AG04450 (cell line): ENCODE results near the gene ATP5PD. TPM values are rescaled to one million over a fixed set of nuclear protein-coding genes. Genes with fewer than 3 reads are reported as not detected.

ENCODE experiments used
- CTCF ChIA-PET: fragments of 300-600, 350-600 bp; formaldehyde crosslinking; extraction: SDS; loops from one replicate; lab custom pipeline; 2022; ENCODE audit warnings: antibody characterized with exemption, inconsistent platforms; lab: Charles Lee
- POLR2A ChIA-PET: fragments of 350-600 bp; formaldehyde crosslinking; extraction: SDS; loops from one replicate; lab custom pipeline; 2021; ENCODE audit warnings: antibody characterized with exemption, inconsistent platforms; lab: Yijun Ruan, JAX
- DNase-seq: peaks from one replicate; pipeline ENCODE4 v3.0.0-alpha.2; 2011; ENCODE audit warnings: low read depth, low spot score
- H3K27ac ChIP-seq: one replicate; pipeline ENCODE4 v1.5.1; 2012; ENCODE audit warnings: low read depth, low read length, control low read depth
- H3K27me3 ChIP-seq: one replicate; pipeline ENCODE4 v1.6.0; 2012; ENCODE audit warnings: low read length; ENCODE audit not compliant: control insufficient read depth, insufficient read depth
- H3K4me3 ChIP-seq: 2 replicates; pipeline ENCODE4 v1.5.1; 2011; ENCODE audit warnings: mild to moderate bottlenecking, low read depth, low read length, control low read depth
- H3K9me3 ChIP-seq: 2 replicates; pipeline ENCODE4 v1.5.1; 2012; ENCODE audit warnings: low read length; ENCODE audit not compliant: control insufficient read depth, insufficient read depth
- polyA plus RNA-seq: library from polyadenylated mRNA; depleted of rRNA; stranded (reverse); fragments of >200 nt; gene quantifications from 2 replicates; pipeline ENCODE4 v1.2.3, GENCODE V29; 2011
- TF ChIP-seq, protein P1 (sequence below): IDR thresholded peaks from 2 replicates; pipeline ENCODE4 v1.5.1; 2011; ENCODE audit warnings: low read depth, low read length, control low read depth, inconsistent platforms

Gene ATP5PD
- polyA plus RNA-seq, 1 experiment: 281 TPM

DNA sequence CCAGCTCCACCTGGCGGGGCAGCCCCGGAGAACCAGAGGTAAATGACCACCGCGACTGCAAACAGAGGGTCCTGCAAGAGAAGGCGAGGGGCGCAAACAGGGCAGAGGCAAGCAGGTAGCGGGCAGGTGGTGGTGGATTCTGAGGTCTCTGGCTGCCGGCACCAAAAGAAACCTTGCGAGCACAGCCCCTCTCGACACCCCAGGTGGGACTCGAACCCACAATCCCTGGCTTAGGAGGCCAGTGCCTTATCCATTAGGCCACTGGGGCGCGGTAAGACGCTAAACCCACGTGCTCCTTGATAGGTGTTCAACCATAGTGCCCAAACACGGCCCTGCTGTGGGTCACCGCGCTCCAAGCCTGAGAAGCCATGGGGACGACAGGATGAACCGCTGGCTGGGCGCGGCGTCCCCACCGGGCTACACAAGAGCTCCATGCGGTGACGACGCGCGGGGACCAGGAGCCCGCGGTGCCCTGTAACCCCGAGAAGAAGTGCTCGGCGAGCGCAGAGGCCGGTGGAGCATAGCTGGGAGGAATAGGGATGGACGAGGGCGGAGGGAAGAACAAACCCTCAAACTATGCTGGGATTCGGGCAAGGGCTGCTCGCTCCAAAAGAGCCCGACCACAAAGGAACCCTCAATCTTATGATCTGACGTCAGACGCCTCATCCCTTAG lies 12.4 kb downstream of the ATP5PD start:
- TF ChIP-seq, protein P1, sequence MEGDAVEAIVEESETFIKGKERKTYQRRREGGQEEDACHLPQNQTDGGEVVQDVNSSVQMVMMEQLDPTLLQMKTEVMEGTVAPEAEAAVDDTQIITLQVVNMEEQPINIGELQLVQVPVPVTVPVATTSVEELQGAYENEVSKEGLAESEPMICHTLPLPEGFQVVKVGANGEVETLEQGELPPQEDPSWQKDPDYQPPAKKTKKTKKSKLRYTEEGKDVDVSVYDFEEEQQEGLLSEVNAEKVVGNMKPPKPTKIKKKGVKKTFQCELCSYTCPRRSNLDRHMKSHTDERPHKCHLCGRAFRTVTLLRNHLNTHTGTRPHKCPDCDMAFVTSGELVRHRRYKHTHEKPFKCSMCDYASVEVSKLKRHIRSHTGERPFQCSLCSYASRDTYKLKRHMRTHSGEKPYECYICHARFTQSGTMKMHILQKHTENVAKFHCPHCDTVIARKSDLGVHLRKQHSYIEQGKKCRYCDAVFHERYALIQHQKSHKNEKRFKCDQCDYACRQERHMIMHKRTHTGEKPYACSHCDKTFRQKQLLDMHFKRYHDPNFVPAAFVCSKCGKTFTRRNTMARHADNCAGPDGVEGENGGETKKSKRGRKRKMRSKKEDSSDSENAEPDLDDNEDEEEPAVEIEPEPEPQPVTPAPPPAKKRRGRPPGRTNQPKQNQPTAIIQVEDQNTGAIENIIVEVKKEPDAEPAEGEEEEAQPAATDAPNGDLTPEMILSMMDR: no peak
- POLR2A ChIA-PET: interaction anchor here (1.0 to 5.2 kb wide), 6 partner anchors 12 to 73 kb away, joined by 3 to 30 read pairs (median 6); partner anchors contain the start of genes ATP5PD, KCTD2, MRPL58 and SLC16A5
- H3K27ac ChIP-seq: peak overlapping the region; percentile 99
- peak overlapping the region; percentile 71 for H3K4me3 ChIP-seq
- peaks cover 24% of the 10 kb centered on the region for H3K9me3 ChIP-seq
- CTCF ChIA-PET: interaction anchor here (0.8 to 2.6 kb wide), 7 partner anchors 11 to 80 kb away, joined by 3 to 15 read pairs (median 4); partner anchors contain the start of gene MRPL58
- no peaks in the 10 kb centered on the region for H3K27me3 ChIP-seq
- DNase-seq: peak; percentile 73

- TF ChIP-seq, protein P1: peak; percentile 19; the same call in 1 of the 2 replicates
- Histone ChIP-seq H3K4me3 (peak overlapping the region; percentile 71), H3K27me3 (no peaks in the 10 kb centered on the region), H3K27ac (peak overlapping the region; percentile 99), H3K9me3 (peaks cover 24% of the 10 kb centered on the region)
- ChIA-PET CTCF (interaction anchor here (1.1 to 2.6 kb wide), 4 partner anchors 21 to 75 kb away, joined by 3 to 15 read pairs (median 6); partner anchors contain the start of gene MRPL58), POLR2A (interaction anchor here (5.2 kb wide), 1 partner anchor 21 kb away, joined by 30 read pairs; the partner anchor contains the start of gene MRPL58)
- peak; percentile 76 for DNase-seq
Observed at GRCh38 chr17:75033346-75034235, 13.2 kb downstream of the ATP5PD start.

DNA sequence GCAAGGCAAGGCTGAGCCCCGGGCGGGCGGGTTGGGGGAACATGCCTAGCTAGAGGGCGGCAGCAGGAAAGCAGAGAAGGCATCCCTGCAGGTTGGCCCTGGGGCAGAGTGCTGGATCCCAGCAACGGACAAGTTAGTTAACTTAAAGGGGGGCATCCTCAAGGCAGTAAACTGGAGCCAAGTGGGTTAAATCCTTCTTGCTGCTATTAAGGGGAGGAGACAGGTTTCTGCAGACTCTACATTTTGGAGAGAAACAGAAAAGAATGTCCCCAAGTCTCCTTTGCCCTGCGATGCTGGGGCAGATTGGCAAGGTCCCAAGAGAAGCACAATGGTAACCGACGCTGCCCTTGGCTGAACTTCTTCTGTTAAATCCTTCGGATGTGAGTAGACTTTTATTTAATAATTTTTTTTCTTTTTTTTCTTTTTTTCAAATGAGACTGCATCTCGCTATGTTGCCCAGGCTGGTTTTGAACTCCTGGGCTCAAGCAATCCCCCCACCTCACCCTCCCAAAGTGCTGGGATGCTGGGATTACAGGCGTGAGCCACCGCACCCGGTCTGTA lies 14.0 kb downstream of the ATP5PD start:
- Histone ChIP-seq H3K27ac (no peak overlapping the region), H3K9me3 (peaks cover 24% of the 10 kb centered on the region), H3K4me3 (peak overlapping the region; percentile 71), H3K27me3 (no peaks in the 10 kb centered on the region)
- ChIA-PET CTCF (interaction anchor here (0.7 to 2.4 kb wide), 3 partner anchors 44 to 75 kb away, joined by 3 to 15 read pairs (median 6); no protein-coding TSS in a partner anchor), POLR2A (interaction anchor here (5.2 kb wide), 1 partner anchor 20 kb away, joined by 30 read pairs; the partner anchor contains the start of gene MRPL58)
- TF ChIP-seq, protein P1: no peak
- no peak for DNase-seq

DNA sequence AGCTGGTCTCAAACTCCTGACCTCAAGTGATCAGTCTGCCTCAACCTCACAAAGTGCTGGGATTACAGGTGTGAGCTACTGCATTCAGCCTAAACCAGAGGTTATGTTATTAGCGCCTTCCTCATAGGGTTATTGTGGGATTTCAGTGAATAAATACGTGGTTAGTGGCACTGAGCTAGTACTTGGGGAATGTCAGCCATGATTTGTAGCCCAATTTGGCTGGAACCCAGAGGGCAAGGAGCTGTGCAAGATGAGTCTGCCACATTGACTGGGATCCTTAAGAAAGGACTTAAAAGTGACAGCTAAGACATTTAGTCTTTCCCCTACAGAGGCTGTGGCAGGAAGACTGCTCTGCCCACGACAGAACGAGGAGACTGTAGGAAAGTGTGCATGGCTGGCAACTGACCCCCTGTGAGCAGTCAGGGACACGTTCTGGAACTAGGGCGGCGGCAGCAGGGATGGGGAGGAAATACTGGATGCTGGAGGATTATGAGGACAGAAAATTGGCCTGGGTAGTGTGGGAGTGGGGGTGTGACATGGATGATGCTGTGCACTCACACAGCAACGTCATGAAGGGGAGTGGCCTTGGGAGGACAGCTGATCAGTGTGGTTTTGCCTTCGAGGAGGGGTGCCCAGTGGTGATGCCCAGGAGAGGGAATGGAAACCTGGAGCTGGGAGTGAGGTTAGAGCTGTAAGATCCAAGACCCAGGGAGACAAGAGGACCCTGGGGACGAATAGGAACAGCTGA lies 14.6 kb downstream of the ATP5PD start:
- CTCF ChIA-PET: interaction anchor here (0.7 to 2.4 kb wide), 4 partner anchors 19 to 74 kb away, joined by 3 to 15 read pairs (median 6); partner anchors contain the start of gene MRPL58
- TF ChIP-seq, protein P1: no peak
- DNase-seq: no peak
- POLR2A ChIA-PET: interaction anchor here (5.2 kb wide), 1 partner anchor 20 kb away, joined by 30 read pairs; the partner anchor contains the start of gene MRPL58
- Histone ChIP-seq H3K27ac (no peak overlapping the region), H3K4me3 (peak overlapping the region; percentile 71), H3K27me3 (no peaks in the 10 kb centered on the region), H3K9me3 (peaks cover 24% of the 10 kb centered on the region)
